PC-3 (cell line): ENCODE data around the gene AKAP3. TPM values are rescaled to one million over a fixed set of nuclear protein-coding genes. Genes with fewer than 3 reads are reported as not detected.

Source experiments
- ATAC-seq: fragments of 200-7000 bp; cut with Tn5 transposase; 2 replicates; pipeline ENCODE4 v1.9.1; 2020; ENCODE audit warnings: mild to moderate bottlenecking, moderate library complexity
- BruUV-seq: library from RNA; stranded (reverse); fragments of 400-500 nt; replicated peaks from 2 replicates; lab custom pipeline; 2021; lab: Mats Ljungman, UMichigan
- CTCF ChIA-PET: fragments of 300-600 bp; sonication (Branson Sonifier 250); formaldehyde crosslinking; loops from one replicate; lab custom pipeline; 2022; ENCODE audit warnings: antibody characterized with exemption; lab: Charles Lee
- POLR2A ChIA-PET: fragments of 300-600 bp; sonication (Branson Sonifier 250); formaldehyde crosslinking; loops from one replicate; lab custom pipeline; 2022; ENCODE audit warnings: antibody characterized with exemption; ENCODE audit not compliant: unreplicated experiment; lab: Charles Lee
- DNase-seq: peaks from one replicate; pipeline ENCODE4 v3.0.0-alpha.2; 2015
- H2AFZ ChIP-seq: fragments of 300-600 bp; sonication (generic); 2 replicates; pipeline ENCODE4 v1.6.0; 2016; ENCODE audit warnings: antibody characterized with exemption, low read length
- H3F3A ChIP-seq: fragments of 300-600 bp; sonication (generic); one replicate; pipeline ENCODE4 v1.6.0; 2017; ENCODE audit warnings: antibody characterized with exemption, low read length, control low read depth, mild to moderate bottlenecking; ENCODE audit not compliant: unreplicated experiment
- H3K27ac ChIP-seq: fragments of 300-600 bp; sonication (generic); 2 replicates; pipeline ENCODE4 v1.5.1; 2016; ENCODE audit warnings: mild to moderate bottlenecking, low read length
- H3K27me3 ChIP-seq: fragments of 300-600 bp; sonication (generic); 2 replicates; pipeline ENCODE4 v1.6.1; 2016; ENCODE audit warnings: low read length, mixed read lengths
- H3K36me3 ChIP-seq: fragments of 300-600 bp; sonication (generic); 2 replicates; pipeline ENCODE4 v1.6.1; 2016; ENCODE audit warnings: low read depth, mixed run types, low read length, mixed read lengths
- H3K4me1 ChIP-seq: fragments of 300-600 bp; sonication (generic); 2 replicates; pipeline ENCODE4 v1.5.1; 2016; ENCODE audit warnings: low read length; ENCODE audit not compliant: insufficient read depth
- H3K4me2 ChIP-seq: fragments of 300-600 bp; sonication (generic); 2 replicates; pipeline ENCODE4 v1.6.0; 2016; ENCODE audit warnings: low read length
- H3K4me3 ChIP-seq: fragments of 300-600 bp; sonication (generic); 2 replicates; pipeline ENCODE4 v1.5.1; 2016; ENCODE audit warnings: mild to moderate bottlenecking, low read length, mixed read lengths
- H3K79me2 ChIP-seq: fragments of 300-600 bp; sonication (generic); 2 replicates; pipeline ENCODE4 v1.6.1; 2017; ENCODE audit warnings: low read length, mixed read lengths
- H3K9ac ChIP-seq: fragments of 300-600 bp; sonication (generic); 2 replicates; pipeline ENCODE4 v1.6.0; 2016; ENCODE audit warnings: mild to moderate bottlenecking, low read length
- H3K9me2 ChIP-seq: fragments of 300-600 bp; sonication (generic); replicated peaks from 2 replicates; pipeline ENCODE4 v1.6.1; 2016; ENCODE audit warnings: mixed run types, low read length, mixed read lengths
- H3K9me3 ChIP-seq: fragments of 300-600 bp; sonication (generic); 2 replicates; pipeline ENCODE4 v1.6.1; 2016; ENCODE audit warnings: low read length, mixed read lengths
- H4K20me1 ChIP-seq: fragments of 300-600 bp; sonication (generic); 2 replicates; pipeline ENCODE4 v1.6.1; 2016; ENCODE audit warnings: low read length, mixed read lengths
- EZH2 ChIP-seq: fragments of 300-600 bp; sonication (generic); IDR thresholded peaks from one replicate; pipeline ENCODE4 v1.6.1; 2017; ENCODE audit warnings: antibody characterized with exemption, mild to moderate bottlenecking, low read length; ENCODE audit not compliant: unreplicated experiment
- EZH2phosphoT487 ChIP-seq: fragments of 300-600 bp; sonication (generic); IDR thresholded peaks from 2 replicates; pipeline ENCODE4 v1.6.1; 2018; ENCODE audit warnings: mild to moderate bottlenecking, antibody characterized with exemption, low read length, borderline replicate concordance
- intact Hi-C: fragments of 100-400 bp; cut with micrococcal nuclease; formaldehyde crosslinking; loops from 2 replicates; pipeline ENCODE4 v1.9.0; 2023
- total RNA-seq: library from RNA; depleted of rRNA; stranded (reverse); fragments of >200 nt; gene quantifications from 2 replicates; pipeline ENCODE4 v1.2.3, GENCODE V29; 2014
- TF ChIP-seq, protein P1 (sequence below): fragments of 300-600 bp; sonication (generic); conservative IDR thresholded peaks from 2 replicates; pipeline ENCODE4 v1.5.1; 2017; ENCODE audit warnings: antibody characterized with exemption, low read depth, mild to moderate bottlenecking, low read length

AKAP3 gene
- total RNA-seq, 1 experiment from 2014 or later = 1.9 TPM

DNA sequence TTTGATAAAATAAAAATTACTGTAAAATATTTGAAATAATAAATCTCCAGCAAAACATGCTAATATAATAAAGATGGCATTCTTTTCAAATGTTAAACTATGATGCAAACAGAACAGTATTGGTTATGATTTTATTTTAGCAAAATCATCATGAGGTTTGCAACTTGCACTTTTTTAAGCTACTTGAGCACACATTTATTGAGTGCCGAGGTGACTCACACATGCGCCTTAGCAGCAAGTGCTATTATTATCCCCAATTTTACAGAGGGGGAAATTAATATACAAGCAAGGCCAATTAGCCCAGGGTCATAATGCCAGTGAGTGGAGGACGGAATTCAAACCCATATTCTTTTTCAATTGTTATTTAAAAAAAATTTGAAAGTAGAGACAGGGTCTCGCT lies 79.6 kb downstream of the AKAP3 start:
- H3K27me3 ChIP-seq = no peaks in the 10 kb centered on the region
- TF ChIP-seq, protein P1, sequence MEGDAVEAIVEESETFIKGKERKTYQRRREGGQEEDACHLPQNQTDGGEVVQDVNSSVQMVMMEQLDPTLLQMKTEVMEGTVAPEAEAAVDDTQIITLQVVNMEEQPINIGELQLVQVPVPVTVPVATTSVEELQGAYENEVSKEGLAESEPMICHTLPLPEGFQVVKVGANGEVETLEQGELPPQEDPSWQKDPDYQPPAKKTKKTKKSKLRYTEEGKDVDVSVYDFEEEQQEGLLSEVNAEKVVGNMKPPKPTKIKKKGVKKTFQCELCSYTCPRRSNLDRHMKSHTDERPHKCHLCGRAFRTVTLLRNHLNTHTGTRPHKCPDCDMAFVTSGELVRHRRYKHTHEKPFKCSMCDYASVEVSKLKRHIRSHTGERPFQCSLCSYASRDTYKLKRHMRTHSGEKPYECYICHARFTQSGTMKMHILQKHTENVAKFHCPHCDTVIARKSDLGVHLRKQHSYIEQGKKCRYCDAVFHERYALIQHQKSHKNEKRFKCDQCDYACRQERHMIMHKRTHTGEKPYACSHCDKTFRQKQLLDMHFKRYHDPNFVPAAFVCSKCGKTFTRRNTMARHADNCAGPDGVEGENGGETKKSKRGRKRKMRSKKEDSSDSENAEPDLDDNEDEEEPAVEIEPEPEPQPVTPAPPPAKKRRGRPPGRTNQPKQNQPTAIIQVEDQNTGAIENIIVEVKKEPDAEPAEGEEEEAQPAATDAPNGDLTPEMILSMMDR = no peak
- TF ChIP-seq EZH2 = no peak
- DNase-seq = no peak
- H3K9me2 ChIP-seq = no peaks in the 10 kb centered on the region
- H3K36me3 ChIP-seq = no peaks in the 10 kb centered on the region
- no peaks in the 10 kb centered on the region for H3K4me1 ChIP-seq
- no peaks in the 10 kb centered on the region for H3K79me2 ChIP-seq
- no peak for ATAC-seq
- POLR2A ChIA-PET = no interaction called here
- H2AFZ ChIP-seq = no peak overlapping the region
- no peaks in the 10 kb centered on the region for H3F3A ChIP-seq
- H3K4me3 ChIP-seq = no peak overlapping the region
- no peak overlapping the region for H3K27ac ChIP-seq
- no peak overlapping the region for H3K4me2 ChIP-seq
- BruUV-seq = no TSS peak
- no peaks in the 10 kb centered on the region for H4K20me1 ChIP-seq
- H3K9ac ChIP-seq = no peak overlapping the region
- CTCF ChIA-PET = no interaction called here
- intact Hi-C loops = no loop called here
- no peaks in the 10 kb centered on the region for H3K9me3 ChIP-seq

DNA sequence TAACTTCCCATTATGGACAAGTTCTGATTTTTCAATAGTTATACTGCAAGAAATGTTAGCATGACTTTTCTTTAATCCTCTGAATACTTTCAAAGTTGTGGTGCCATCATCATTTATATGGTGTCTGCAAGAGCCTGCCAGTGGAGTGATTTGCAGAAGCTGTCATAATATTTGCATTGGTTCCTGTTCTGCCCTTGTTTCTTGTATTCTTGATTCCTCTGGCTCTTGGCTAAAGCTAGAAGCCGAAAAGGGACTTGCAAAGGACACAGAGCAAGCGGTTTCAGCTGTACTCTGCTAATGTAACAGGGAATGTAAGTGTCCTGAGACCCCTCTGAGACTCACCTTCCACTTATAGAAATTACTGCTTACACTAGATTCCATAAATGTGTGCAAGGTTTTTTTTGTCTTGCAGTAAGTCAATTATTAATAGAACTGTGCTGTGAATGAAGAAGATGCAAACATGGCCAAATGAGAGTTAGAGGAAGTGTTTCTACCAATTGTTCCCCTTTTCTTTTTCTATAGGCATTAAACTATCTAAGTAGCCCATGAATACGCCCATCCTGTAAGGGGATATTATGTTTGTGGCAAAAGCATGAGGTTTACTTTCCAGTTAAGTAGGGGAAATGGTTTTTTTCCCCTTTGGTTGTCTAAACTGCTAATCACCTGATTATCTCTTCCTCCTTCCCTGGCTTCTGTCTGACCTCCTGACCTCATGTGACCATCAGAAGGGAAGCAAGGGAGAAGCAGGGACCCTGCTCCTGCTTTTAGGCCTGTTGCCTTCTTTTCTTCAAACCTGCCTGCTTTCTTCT lies 81.6 kb downstream of the AKAP3 start:
- Histone ChIP-seq H3K4me2 (no peak overlapping the region), H3K9me3 (no peaks in the 10 kb centered on the region), H3K36me3 (no peaks in the 10 kb centered on the region), H4K20me1 (no peaks in the 10 kb centered on the region), H3K9me2 (no peaks in the 10 kb centered on the region), H3F3A (no peaks in the 10 kb centered on the region), H3K4me1 (no peaks in the 10 kb centered on the region), H3K9ac (no peak overlapping the region), H3K79me2 (no peaks in the 10 kb centered on the region), H3K27me3 (no peaks in the 10 kb centered on the region), H3K4me3 (no peak overlapping the region), H2AFZ (no peak overlapping the region), H3K27ac (no peak overlapping the region)
- ChIA-PET CTCF (no interaction called here), POLR2A (no interaction called here)
- DNase-seq = no peak
- ATAC-seq = no peak
- BruUV-seq = no TSS peak
- TF ChIP-seq, protein P1 = no peak
- TF ChIP-seq EZH2phosphoT487 (no peak), EZH2 (no peak)
- intact Hi-C loops = no loop called here

DNA sequence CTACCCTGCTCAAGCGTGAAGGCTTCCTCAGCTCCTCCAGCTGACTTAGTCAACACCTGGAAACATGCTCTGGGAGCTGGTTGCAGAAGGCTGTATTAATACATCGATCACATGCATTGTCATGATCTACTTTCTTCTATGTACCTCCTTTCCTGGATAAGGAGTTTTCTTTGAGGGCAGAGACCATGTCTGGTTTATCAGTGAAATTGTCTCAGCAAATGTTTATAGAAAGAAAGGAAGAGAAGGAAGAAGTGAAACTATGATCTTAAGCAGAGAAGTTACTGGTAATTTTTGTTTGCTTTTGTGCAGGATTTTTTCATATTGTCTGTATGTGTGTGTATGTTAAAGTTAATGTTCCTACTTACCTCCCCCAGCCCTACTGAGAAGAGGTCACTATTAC lies 82.4 kb downstream of the AKAP3 start:
- DNase-seq = no peak
- Histone ChIP-seq H3K36me3 (no peaks in the 10 kb centered on the region), H3K27me3 (no peaks in the 10 kb centered on the region), H3K4me3 (no peak overlapping the region), H4K20me1 (no peaks in the 10 kb centered on the region), H3K9ac (no peak overlapping the region), H3K9me2 (no peaks in the 10 kb centered on the region), H3F3A (no peaks in the 10 kb centered on the region), H3K4me1 (no peaks in the 10 kb centered on the region), H3K79me2 (no peaks in the 10 kb centered on the region), H3K9me3 (no peaks in the 10 kb centered on the region), H3K4me2 (no peak overlapping the region), H2AFZ (no peak overlapping the region), H3K27ac (no peak overlapping the region)
- POLR2A ChIA-PET = no interaction called here
- TF ChIP-seq EZH2 (no peak), EZH2phosphoT487 (no peak)
- TF ChIP-seq, protein P1 = no peak
- intact Hi-C loops = no loop called here
- CTCF ChIA-PET = no interaction called here
- BruUV-seq = no TSS peak
- no peak for ATAC-seq
